HT1080 (cell line): Measurements from ENCODE around the gene ZFP90. TPM values are rescaled to one million over a fixed set of nuclear protein-coding genes. Genes with fewer than 3 reads are reported as not detected.
"Not testable (repeated sequence)": the region's sequence is repeated elsewhere in the genome, so short reads cannot be mapped to it uniquely, and the experiment has no call there.

Experiments used
- DNase-seq: peaks from one replicate; pipeline ENCODE4 v3.0.0-alpha.2; 2015; ENCODE audit warnings: low read depth
- total RNA-seq: library from RNA; depleted of rRNA; stranded (reverse); fragments of >200 nt; shearing (Covaris generic); gene quantifications from 2 replicates; pipeline ENCODE4 v1.2.3, GENCODE V29; 2014

Gene ZFP90
- total RNA-seq, 1 experiment from 2014 or later, result 0.11 TPM

- DNase-seq, result no peak
Observed at GRCh38 chr16:68517606-68518166, 21.4 kb upstream of the ZFP90 start.

GRCh38 chr16:68519225-68519745, 19.8 kb upstream of the ZFP90 start:
- no peak for DNase-seq

- peak; percentile 48 for DNase-seq
Observed at GRCh38 chr16:68520649-68521086, 18.4 kb upstream of the ZFP90 start.

- DNase-seq, result no peak
Observed at GRCh38 chr16:68524069-68524820, 14.8 kb upstream of the ZFP90 start.

GRCh38 chr16:68526143-68526781, 12.8 kb upstream of the ZFP90 start:
- DNase-seq, result no peak

GRCh38 chr16:68526782-68527145, 12.3 kb upstream of the ZFP90 start:
- DNase-seq, result no peak

GRCh38 chr16:68528233-68528632, 10.9 kb upstream of the ZFP90 start:
- DNase-seq, result no peak

- peak; percentile 66 for DNase-seq
Observed at GRCh38 chr16:68528686-68529379, 10.3 kb upstream of the ZFP90 start.

- DNase-seq, result no peak
Observed at GRCh38 chr16:68529608-68529930, 9.5 kb upstream of the ZFP90 start.

GRCh38 chr16:68529931-68530701, 9.0 kb upstream of the ZFP90 start:
- peak; percentile 46 for DNase-seq

- no peak for DNase-seq
Observed at GRCh38 chr16:68533937-68534336, 5.2 kb upstream of the ZFP90 start.

GRCh38 chr16:68535331-68535730, 3.8 kb upstream of the ZFP90 start:
- no peak for DNase-seq

- no peak for DNase-seq
Observed at GRCh38 chr16:68539711-68540239, 684 bp downstream of the ZFP90 start.

- DNase-seq, result no peak
Observed at GRCh38 chr16:68548947-68549346, 9.9 kb downstream of the ZFP90 start.

GRCh38 chr16:68553186-68553585, 14.1 kb downstream of the ZFP90 start:
- DNase-seq, result no peak

- not testable (repeated sequence) for DNase-seq
Observed at GRCh38 chr16:68560341-68560740, 21.2 kb downstream of the ZFP90 start.

- DNase-seq, result no peak
Observed at GRCh38 chr16:68563631-68564381, 24.7 kb downstream of the ZFP90 start.

GRCh38 chr16:68564382-68564985, 25.4 kb downstream of the ZFP90 start:
- no peak for DNase-seq

- DNase-seq, result no peak
Observed at GRCh38 chr16:68574479-68574878, 35.4 kb downstream of the ZFP90 start.

- no peak for DNase-seq
Observed at GRCh38 chr16:68575082-68575481, 36.0 kb downstream of the ZFP90 start.
